Activated gamma-delta T cell (primary cell): ENCODE results near the gene DNAJC15.

Source experiments
- DNase-seq: peaks from one replicate; lab custom pipeline; 2025; lab: John Stamatoyannopoulos, UW

Gene DNAJC15

DNA sequence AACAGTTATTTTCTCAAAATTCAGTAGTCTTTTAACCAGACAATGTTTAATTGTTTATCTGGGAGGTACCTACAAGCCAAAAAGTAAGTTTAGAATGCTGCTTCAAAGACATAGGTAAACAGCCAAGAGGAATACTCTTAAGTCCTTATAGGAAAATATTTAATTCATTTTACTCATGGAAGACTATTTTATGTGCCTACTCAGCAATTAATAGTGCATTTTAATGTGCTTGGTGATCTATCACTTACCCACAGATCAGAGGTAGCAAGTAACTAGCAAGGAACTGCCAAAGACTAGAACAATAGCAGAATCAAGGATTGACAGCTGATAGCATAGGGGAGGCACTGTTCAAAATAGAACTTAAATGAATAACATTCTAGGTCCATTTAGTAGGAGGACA lies 60.4 kb downstream of the DNAJC15 start:
- DNase-seq, result no peak

DNA sequence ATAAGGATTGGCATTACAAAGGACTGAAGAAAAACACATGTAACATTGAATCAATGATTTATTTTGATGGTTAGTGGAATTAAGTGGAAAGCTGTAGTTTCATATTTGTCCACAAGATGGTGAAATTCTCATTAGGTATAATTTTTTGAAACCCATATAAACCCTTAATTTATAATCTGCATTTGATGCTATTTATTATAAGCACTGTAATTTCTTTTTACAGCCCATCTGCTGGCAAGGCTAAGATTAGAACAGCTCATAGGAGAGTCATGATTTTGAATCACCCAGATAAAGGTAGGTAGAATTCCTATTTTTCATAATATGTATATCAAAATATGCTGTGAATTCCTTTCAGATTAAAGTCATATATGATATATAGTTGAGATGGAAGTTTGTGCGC lies 62.2 kb downstream of the DNAJC15 start:
- DNase-seq, result no peak

DNA sequence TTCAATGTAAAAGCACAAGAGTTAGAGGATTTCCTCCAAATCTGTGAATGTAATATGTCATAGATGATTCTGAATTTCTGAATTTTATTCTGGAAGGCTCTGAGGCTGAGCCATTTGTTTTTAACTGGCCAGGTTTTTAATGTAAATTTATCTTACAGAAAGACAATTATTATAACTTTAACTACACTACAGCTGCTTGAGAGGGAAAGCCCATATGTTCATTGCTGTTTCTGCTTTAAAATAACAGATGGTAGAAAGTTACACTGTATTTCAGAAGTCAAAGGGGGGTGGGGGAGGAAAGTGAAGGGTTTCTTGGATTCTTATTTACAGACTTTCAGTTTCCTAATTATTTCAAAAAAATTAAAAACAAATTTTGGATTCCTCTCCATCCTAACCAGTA lies 62.8 kb downstream of the DNAJC15 start:
- no peak for DNase-seq

DNA sequence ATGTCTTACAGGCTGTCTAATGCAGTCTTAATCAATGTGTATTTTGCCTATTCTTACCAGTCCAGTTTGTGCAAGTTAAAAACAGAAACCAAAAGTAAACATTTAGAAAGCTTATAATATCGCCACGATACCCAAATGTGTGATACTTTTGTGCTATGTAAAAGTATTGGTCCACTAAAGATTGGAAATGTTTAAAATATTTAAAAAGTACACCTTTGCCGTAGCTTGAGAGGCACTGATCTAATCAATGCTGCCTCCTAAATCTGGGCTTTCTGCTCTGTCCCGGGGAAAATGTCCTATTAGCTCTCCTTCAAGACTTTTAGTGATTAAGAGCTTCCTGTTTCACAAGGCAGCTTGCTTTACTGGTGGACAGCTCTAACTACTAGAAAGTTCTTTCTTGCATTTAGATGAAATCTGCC lies 64.7 kb downstream of the DNAJC15 start:
- DNase-seq, result no peak

DNA sequence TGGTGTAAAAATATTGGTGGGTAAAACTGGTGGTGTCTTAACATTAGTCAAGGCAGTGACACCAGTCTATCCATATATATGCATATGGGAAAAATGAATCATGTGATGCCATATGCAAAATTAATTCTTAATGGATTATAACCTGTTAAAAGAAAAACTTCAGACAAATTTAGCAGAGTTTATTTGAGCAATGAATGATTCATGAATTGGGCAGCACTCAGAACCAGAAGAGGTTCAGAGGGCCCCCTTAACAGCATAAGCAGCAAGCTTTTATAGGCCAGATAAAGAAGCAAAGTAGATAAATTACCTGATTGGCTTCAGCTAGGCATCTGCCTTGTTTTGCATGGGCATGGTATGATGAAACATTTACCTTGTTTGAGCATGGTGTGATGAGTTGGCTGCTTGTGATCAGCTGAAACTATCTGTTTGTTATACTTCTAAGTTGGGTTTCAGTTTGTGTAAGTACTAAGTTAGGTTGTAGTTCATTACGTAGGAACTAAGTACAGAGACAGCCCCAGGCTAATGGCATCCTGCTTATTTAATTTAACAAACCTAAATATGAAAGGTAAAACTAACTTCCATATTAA lies 66.6 kb downstream of the DNAJC15 start:
- DNase-seq, result no peak

DNA sequence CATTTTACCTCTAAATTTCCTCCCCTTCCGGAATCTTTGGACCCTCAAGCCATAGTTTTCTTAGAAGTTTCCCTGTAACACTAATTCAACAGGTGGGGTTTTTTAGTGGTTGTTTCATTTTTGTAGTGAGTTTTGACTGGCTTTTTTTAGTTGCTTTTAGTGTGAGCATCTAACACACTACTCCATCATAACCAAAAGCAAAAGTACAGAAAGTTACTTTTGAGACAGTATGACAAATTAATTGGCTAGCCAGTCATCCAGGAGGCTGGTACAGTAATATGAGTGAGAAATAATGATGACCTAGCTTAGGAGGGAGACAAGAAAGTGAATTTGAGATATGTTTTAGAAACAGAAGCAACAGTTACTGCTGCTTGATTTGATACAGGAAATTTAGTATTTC lies 71.5 kb downstream of the DNAJC15 start:
- DNase-seq, result no peak

DNA sequence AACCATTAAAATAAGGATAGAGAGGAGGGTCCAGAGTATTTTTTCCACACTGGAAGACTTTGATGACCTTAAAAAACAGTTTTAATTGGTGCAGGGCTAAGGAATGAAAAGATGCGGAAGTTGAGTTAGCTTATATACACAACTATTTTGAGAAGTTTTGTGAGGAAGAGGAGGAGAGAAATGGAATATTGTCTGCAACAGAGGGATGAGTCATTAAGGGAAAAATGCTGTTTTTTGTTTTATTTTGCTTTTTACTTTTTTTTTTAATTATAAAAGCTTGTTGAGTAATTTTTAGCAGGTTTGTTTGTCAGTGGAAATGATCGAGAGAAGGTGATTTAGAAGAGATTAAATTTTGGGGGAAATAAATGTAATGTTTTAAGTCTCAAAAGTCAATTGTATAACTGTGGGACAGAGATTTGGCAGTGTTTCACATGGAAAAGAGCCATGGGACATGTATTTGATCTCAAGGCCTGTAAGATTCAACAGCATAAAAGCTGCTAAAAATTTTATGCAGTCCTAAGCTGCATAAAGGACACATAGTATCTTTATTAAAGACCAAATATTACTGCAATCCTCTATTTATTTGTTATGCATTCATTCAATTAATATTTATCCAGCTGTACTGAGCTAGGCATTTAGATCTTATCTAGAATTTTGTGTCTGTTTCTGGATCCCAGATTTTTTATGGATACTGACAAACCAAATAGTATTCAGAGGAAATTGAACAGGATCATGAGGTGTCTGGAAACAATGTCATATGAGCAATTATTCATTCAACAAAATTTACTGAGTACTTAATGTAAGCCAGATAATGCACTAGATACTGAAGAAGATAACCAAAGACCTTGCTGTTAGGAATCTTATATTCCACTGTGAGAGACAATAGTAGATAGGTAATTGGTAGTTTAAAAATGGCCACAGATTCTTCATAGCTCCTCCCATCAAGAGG lies 72.7 kb downstream of the DNAJC15 start:
- DNase-seq, result no peak

DNA sequence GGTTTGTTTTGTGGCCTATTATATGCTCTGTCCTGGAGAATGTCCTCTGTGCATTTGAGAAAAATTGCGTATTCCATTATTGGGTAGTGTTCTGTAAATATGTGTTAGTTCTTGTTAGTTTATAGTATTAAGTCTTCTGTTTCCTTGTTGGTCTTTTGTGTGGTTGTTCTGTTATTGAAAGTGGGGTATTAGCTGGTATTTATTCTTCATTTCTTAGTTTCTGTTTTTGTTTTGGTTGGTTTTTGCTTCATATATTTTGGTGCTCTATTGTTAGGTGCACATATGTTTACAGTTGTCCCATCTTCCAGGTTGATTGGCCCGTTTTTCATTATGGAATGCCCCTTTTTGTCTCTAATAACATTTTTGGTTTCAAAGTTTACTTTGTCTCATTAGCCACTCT lies 77.3 kb downstream of the DNAJC15 start:
- no peak for DNase-seq

DNA sequence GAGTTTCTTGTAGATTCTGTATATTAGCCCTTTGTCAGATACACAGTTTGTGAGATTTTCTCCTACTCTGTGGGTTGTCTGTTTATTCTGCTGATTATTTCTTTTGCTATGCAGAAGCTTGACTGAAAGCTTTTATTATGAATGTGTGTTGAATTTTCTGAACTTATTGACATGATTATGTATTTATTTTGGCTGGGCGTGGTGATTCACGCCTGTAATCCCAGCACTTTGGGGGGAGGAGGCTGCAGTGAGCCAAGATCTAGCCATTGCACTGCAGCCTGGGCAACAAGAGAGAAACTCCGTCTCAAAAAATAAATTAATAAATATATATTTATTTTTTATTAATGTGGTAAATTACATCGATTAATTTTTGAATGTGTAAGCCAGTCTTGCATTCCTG lies 78.9 kb downstream of the DNAJC15 start:
- no peak for DNase-seq

DNA sequence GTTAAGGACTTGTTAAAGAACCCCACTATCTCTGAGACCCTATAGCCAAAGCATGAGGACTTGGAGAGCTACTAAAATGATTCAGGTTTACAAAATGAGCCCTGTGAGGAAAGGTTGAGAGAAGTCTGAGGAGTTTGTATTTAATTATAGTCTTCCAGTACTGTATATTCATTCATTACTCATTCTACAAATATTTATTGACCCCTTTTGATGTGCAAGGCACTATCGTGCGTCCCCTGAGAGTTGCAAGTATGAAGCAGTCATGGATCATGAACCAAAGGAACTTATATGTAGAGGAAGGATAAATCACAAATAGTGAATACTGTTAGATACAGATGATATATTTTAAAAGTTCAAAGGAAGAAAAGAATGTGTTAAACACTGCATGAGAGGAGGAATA lies 84.4 kb downstream of the DNAJC15 start:
- no peak for DNase-seq

DNA sequence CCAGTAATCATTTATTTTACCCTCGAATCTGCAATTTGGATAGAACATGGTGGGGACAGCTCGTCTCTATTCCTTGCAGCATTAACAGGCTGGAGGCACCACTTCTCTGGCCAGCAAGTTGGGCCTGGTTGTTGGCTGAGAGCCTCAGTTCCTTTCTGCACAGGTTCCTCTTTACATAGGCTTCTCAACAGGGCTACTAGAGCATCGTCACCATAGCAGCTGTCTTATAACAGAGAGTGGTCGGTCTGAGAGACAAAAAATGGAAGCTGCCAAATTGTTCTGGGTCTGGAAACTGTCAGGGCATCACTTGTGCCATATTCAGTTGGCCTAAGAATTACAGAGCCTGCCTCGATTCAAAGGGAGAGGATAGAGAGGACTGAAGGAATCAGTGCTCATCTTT lies 86.7 kb downstream of the DNAJC15 start:
- DNase-seq, result no peak

DNA sequence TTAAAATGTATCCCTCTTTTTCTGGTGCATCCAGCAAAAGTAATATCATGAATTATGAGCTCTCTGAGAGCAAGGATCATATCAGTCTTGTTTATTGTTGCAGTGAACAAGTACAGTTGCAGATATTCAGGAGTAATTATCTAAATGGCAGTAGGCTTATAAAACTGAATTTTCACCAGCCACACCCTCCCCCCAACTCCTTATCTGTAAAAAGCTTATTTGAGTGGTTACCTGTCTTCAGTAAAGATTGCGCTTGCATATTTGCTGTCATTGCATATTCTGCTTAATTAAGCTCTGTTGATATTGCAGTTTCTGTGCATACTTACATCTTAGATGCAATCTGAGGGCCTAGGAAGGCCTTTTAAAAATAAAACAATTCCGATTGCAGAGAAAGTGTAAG lies 87.3 kb downstream of the DNAJC15 start:
- DNase-seq, result no peak

DNA sequence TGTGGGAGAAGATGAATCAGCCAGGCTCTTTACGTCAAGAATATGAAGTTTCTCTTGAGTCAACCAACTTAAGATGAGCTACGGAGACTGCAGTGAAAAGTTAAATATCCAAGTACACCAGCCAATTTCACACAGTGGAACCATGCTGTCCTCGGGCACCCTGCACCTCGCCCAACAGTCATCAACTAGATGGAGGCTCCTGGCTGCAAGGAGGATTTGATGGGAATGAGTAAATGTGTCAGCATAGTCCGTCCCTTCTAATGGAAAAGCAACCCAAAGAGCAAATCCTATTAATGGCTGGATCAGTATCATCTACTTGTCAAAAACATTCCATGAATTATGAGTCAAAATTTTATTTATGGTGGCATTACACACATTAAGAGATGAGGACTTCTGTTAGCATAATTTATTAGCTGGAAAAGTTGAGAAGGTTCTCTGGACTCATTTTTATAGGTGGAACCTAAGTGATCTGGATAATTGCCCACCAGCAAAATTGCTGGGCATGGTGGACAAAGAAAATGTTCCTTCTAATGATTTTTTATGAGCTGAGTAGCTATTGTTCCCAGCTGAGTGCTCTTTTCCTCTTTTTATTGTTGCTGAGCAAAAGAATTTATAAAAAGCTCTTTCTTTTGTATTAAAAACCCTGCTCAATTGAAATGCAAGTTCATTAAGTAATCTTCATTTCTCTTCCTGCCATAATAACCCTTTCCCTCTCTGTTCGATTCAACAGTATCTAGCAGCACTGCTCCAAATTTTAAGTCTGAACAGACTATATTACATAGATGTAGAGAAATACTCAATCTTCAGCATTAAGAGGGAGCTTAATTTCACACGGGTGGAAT lies 88.4 kb downstream of the DNAJC15 start:
- DNase-seq, result no peak

DNA sequence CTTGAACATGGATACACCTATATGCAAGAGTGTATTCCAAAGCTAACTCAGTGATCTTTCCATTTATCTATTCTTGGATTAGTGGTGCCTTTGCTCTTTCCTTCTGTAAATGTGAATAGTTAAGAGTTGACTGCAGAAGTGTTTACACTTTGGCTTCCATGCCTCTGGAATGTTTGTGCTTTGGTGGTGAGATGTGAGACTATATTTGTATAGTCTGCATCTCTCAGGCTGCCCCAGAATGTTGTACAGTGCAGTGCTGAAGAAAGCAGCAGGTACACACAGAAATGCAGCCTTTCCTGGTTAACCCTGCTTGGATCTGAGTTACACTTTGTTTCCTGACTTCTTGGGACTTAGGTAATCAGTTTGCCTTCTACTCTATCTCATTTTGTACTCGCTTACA lies 90.2 kb downstream of the DNAJC15 start:
- no peak for DNase-seq

DNA sequence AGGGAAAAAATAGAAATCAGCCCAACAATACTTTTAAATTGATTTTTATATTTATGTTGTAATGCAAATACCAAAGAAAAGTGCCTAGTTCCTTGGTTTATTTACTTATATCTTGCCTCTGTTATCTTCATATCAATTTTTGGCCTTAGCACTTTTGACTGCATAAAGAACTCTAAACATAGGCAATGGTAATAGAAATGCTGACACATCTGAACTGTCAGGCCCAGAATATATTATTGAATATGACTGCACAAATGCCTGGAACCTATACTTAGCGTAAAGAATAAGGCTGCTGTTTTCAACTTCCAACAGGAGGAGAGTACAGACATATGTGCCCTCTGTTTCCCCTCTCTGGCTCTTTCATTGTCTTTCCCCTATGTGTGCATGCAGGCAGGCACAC lies 91.1 kb downstream of the DNAJC15 start:
- DNase-seq, result no peak

DNA sequence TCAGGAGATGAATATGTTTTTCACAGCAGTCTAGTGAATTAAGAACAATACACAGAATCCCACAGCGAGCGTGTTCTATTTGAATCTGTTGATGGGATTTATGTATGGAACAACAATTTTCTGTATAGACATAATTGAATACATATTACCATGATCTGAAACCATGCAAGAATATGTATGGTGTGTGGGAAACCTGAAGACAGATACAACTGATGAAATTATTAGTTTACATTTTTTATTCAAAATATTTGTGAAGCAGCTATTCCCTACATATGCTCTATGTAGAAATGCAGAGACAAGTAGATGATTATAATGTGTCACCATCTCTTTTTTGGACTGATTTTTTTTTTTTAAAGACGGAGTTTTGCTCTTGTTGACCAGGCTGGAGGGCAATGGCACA lies 91.8 kb downstream of the DNAJC15 start:
- no peak for DNase-seq

DNA sequence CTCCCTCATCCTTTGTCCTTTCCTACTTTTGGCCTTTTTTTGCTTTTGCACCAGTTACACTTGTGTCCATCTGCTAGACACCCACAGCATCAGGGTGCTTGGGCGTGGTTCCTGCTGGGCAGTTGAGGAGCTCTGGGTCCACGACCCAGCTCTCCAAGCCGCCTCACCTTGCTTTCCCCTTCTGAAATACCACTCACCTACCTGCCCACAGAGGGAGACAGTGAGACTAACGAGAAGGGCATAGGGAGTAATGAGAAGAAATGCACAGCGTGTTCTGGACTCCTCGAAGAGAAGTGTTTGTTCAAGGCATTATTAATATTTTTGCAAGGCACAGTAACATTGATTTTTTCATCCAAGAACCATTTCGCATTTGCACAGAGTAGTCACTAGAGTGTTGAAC lies 92.9 kb downstream of the DNAJC15 start:
- no peak for DNase-seq

DNA sequence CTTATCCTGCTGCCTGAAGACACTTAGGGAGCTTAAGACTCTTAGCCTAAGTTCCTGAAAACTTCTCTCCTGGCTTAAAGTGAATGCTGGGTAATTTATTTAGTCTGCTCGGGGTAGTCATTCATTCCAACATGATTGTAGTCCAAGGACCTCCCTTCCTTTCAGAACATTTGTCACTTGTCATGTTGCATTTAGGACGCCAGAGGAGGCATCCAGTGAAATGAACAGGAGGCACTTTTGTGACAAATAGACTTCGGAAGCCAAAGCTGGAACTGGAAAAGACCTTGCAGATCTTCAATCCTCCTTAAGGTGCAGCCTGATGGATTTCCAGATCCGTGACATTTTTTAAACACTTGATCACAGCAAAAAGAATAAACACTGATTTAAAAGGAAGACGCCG lies 95.1 kb downstream of the DNAJC15 start:
- no peak for DNase-seq

DNA sequence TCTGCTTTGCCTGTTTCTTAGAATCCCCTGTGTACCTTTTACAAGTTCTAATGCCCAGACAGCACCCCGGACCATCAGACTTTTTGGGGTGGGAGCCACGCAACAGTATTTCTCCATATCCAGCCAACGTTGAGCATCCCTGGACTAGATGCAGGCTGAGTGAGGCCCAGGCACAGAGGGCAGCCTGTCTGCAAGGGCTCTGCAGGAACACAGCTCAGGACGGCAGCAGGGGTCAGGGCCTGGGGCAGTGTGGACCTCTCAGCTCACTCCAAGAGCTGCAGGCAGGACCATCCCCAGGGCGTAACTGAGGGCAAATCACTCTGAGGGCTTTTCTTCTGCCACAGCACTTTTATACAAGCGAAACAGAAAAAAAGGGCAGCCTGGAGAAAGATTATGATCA lies 95.8 kb downstream of the DNAJC15 start:
- no peak for DNase-seq

DNA sequence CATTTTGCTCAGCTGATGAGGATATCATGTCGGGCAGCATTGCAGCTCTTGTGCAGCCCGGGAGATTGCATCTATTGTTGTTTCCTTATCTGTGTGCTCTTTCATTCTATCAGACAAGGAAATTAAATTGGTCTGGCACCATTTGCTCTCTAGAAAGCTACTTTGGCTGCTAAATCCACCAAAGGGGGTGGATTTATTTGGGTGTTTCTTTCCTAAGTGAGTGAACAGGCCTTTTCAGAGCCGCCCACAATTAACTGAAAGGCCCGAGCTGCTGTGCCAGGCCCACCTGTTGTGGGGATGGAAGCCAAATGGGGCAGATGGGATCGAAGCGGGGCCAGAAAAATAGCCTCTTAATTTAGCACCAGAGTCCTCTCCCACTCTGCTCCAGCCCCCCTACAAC lies 99.4 kb downstream of the DNAJC15 start:
- no peak for DNase-seq

DNA sequence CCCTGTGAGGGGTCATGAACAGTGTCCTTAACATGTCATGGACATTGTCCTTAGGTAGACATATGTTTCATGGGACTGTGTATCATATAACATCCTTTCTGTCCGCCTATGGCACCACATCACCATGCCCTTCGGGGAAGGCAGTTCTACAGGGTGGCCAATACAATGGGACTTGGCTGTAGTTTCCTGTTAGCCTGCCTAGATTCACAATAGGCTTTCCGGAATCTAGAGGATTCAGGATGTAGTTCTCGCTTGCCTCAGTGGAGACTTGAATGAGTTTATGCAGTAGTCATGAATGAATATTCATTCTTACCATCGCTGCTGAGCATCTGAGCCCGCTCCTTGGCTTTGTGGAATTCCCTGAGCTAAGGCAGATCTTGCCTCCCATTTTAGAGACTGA lies 100.5 kb downstream of the DNAJC15 start:
- no peak for DNase-seq

DNA sequence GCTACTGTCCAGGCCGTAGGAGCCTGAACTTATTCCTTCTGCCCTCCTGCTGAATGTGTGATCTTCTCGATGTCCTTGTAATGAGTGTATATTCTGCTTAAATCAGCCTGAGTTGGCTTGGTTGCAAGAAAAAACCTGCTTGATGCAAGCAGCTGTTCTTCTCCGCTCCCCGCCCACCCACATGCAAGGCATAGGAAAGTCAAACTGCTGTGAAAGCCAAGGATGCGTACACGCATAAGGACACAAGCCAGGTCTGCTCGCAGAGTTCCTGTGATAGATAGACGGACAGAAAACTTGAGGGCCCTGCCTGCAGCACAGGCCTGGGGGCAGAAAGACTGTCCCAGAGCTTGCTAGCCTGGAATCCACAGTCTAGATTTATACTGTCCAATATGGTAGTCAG lies 101.1 kb downstream of the DNAJC15 start:
- DNase-seq, result no peak

DNA sequence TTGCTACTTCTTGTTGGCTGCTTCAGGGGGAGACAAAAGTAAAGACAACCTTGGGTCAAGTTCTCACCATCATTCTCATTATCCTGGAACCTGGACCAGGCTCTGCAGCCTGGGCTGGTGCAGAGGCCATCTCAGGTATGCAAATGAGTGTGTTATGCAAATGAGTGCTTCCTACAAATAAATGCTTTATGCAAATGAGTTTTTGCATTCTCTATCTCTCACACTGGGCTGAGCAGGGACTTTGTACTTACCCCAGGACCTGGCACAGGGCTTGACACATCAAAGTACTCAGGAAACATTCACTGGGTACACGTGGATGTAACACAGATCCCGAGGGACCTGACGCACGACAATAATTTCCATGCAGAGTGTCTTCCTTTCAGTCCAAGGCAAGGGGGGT lies 103.0 kb downstream of the DNAJC15 start:
- no peak for DNase-seq
